Stimulated activated CD4-positive, alpha-beta T cell treated with anti-CD3 and anti-CD28 coated beads, Interleukin-12 subunit alpha, Interleukin-12 subunit beta, amount 100 ng/mL, for 48 hours (primary cell): ENCODE data around the gene IL25.
"Not testable (repeated sequence)": the region's sequence is repeated elsewhere in the genome, so short reads cannot be mapped to it uniquely, and the experiment has no call there.

Experiments
- DNase-seq, 3 donors: peaks; one replicate each; pipeline ENCODE4 v3.0.0-alpha.2; 2020; ENCODE audit warnings: low read depth in 2 of 3, low spot score in 1 of 3

IL25 gene

GRCh38 chr14:23407516-23408306, 35.1 kb downstream of the IL25 start, which contains the start of gene MYH6:
Gene MYH6, minus strand, starts transcription at chr14:23408273. Its CDS starts 1,050 bp downstream, at chr14:23407223.
- no peak for DNase-seq

- DNase-seq, result no peak
Observed at GRCh38 chr14:23408307-23408630, 35.7 kb downstream of the IL25 start.

- DNase-seq, result no peak
Observed at GRCh38 chr14:23409475-23409874, 36.9 kb downstream of the IL25 start.

- DNase-seq, result no peak
Observed at GRCh38 chr14:23409966-23410635, 37.5 kb downstream of the IL25 start.

GRCh38 chr14:23411563-23412525, 39.2 kb downstream of the IL25 start:
- no peak for DNase-seq

GRCh38 chr14:23413681-23414080, 41.1 kb downstream of the IL25 start:
- DNase-seq, result no peak

- DNase-seq, result no peak
Observed at GRCh38 chr14:23414254-23414653, 41.6 kb downstream of the IL25 start.

GRCh38 chr14:23414906-23415820, 42.6 kb downstream of the IL25 start:
- DNase-seq, result no peak

GRCh38 chr14:23415821-23416778, 43.5 kb downstream of the IL25 start:
- DNase-seq, result no peak

GRCh38 chr14:23416801-23417200, 44.2 kb downstream of the IL25 start:
- DNase-seq, result no peak

- DNase-seq, result not testable (repeated sequence)
Observed at GRCh38 chr14:23417269-23417668, 44.7 kb downstream of the IL25 start.

- DNase-seq, result no peak
Observed at GRCh38 chr14:23418021-23418420, 45.4 kb downstream of the IL25 start.

- DNase-seq, result not testable (repeated sequence)
Observed at GRCh38 chr14:23419646-23420045, 47.0 kb downstream of the IL25 start.

- DNase-seq, result no peak
Observed at GRCh38 chr14:23421594-23421993, 49.0 kb downstream of the IL25 start.

GRCh38 chr14:23423657-23424056, 51.0 kb downstream of the IL25 start:
- DNase-seq, result no peak

- DNase-seq, result no peak
Observed at GRCh38 chr14:23425169-23425568, 52.6 kb downstream of the IL25 start.

- not testable (repeated sequence) for DNase-seq
Observed at GRCh38 chr14:23425798-23426197, 53.2 kb downstream of the IL25 start.
